C1 segment of cervical spinal cord (tissue), 14 donors: ENCODE data around the gene ARPC5.
"Not testable (repeated sequence)": the region's sequence is repeated elsewhere in the genome, so short reads cannot be mapped to it uniquely, and the experiment has no call there.

Experiments used
- DNase-seq, 14 donors: peaks; one replicate each; lab custom pipeline; 2025; lab: John Stamatoyannopoulos, UW

The ARPC5 gene

GRCh38 chr1:183635606-183636333 lies at the start of gene ARPC5:
TSS of gene ARPC5 (minus strand) at chr1:183635783. CDS start at chr1:183635659, 124 bp downstream.
- peak; percentile 90 to 99 (median 96) for DNase-seq

DNA sequence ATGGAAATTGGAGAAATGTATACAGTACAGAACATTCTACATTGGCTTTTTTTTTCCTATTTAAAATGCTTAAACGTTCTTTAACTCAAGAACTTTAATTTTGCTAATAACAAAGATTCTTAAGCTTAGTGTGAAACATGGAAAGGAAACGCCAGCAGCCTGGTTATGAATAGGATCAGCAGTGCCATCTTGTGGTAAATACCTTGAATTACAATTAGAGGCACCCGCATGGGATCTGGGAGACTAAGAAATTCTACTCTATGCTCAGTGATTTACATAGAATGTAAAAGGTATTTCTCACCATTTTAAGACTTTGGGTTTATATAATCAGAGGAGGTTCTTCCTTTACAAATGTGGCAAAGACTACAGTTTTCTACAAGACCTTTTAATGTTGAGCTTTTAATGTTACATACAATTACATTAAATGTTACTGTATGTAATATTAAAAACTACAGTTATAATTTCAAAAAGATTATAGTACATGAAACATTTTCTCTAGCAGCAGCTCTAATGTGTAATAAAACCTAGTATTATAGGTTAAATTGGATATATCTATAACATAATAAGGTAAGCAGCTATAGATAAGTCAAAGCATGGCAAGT lies 49.6 kb upstream of the ARPC5 start:
- peak in 1 of 14 donors; percentile 3 for DNase-seq

DNA sequence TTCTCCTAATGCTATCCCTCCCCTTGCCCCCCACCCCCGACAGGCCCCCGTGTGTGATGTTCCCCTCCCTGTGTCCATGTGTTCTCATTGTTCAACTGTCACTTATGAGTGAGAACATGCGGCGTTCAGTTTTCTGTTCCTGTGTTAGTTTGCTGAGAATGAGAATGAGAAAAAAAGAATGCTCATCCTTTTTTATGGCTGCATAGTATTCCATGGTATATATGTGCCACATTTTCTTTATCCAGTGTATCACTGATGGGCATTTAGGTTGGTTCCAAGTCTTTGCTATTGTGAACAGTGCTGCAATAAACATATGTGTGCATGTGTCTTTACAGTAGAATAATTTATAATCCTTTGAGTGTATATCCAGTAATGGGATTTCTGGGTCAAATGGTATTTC lies 43.8 kb upstream of the ARPC5 start:
- not testable (repeated sequence) for DNase-seq

DNA sequence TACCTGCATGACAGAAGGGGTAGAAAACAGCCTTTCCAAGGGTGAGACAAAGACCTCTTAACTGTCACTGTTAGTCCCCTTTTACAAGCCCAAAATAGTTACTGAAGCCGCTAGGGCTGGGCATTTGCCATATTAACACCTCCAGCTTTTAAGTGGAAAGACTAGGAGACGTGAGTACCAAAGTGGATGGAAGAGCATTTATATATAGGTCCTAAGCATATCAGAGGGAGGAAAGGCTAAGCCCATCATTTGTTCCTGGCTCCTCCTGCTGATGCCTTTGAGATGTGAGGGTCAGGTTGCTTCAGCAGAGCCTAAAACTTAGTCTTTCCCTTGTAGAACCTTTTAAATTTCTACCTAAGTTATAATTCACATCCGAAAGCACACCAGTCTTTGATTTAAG lies 43.2 kb upstream of the ARPC5 start:
- no peak for DNase-seq

DNA sequence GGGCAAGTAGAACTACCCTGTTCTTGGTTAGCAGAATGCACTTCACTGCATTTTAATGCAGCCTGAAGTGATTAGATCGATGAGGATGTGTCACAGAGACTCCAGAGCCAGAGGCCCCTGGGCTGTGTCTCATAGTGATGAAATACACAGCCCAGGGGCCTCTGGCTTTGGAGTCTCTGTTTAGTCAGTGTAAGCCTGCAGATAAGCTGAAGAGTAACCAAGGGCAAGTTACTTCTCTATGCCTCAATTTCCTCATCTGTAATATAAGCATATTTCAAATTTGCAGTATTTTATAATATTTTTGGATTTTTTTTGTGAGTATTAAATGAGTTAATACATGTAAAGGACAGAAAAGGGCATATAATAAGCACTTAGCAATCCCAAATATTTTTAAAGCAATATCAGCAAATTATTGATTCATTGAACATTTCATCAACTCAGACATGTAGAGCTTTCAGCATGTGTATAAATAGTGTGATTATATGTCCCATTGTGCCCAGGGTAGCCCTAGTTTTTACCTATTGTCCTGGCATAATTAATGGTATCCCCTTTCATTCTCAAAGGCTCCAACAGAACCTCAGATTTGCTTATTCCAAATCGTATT lies 41.1 kb upstream of the ARPC5 start:
- DNase-seq: no peak

- no peak for DNase-seq
These were observed 40.5 kb upstream of the ARPC5 start for GRCh38 chr1:183675883-183676585.

DNA sequence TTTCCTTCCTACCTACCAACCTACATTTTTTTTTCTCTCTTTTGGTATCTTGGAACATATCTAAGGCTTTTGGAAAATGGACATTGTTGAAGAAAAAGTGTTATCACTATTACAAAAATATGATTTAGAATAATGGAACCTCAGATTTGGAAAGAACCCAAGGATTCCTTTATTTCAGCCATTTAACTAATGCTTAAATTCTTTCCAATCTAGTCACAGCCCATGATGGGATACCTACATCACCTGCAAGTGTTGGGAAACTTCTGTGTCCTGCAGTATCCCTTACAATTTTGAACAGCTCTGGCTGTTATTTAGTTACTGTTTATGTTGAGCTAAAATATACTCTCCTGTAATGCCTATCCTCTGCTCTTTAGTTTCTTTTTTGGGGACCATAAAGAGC lies 39.8 kb upstream of the ARPC5 start:
- DNase-seq: no peak

GRCh38 chr1:183674886-183675285 lies 39.3 kb upstream of the ARPC5 start:
- DNase-seq: no peak

DNA sequence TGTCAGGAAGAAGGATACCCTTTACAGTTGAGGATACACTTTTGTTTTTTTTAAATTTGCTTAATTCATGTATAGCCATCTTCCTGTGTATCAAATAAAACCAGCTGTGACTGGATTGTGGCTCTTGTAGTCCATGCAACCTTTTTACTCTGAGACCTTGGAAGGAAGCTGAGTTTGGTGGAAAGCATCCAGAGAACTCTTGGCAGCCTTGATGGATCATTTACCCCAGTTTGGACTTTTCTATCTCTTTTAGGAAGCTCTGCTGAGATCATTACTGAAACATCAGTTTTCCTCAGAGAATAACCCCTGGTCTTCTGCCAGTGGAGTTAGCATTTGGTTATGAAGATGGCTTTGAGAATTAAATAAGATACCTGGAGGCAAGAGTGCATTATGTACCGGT lies 38.8 kb upstream of the ARPC5 start:
- no peak for DNase-seq

- no peak for DNase-seq
These were observed 38.2 kb upstream of the ARPC5 start for GRCh38 chr1:183673605-183674323.

GRCh38 chr1:183670169-183670568 lies 34.6 kb upstream of the ARPC5 start:
- no peak for DNase-seq

DNA sequence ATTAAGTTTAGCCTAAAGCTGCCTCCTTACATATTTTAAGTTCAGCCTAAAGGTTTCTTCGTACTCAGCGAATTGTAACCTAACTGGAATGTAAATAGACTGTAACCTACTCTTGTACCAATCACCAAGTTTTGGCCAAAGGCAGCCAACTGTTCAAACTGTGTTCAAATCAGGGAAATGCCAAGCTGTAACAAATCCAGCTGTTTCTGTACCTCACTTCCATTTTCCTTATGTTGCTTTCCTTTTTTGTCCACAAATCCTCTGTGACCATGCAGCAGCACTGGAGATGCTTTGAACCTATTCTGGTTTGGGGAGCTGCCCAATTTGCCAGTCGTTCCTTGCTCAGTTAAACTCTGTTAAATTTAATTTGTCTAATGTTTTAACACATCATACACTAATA lies 20.8 kb upstream of the ARPC5 start:
- no peak for DNase-seq

DNA sequence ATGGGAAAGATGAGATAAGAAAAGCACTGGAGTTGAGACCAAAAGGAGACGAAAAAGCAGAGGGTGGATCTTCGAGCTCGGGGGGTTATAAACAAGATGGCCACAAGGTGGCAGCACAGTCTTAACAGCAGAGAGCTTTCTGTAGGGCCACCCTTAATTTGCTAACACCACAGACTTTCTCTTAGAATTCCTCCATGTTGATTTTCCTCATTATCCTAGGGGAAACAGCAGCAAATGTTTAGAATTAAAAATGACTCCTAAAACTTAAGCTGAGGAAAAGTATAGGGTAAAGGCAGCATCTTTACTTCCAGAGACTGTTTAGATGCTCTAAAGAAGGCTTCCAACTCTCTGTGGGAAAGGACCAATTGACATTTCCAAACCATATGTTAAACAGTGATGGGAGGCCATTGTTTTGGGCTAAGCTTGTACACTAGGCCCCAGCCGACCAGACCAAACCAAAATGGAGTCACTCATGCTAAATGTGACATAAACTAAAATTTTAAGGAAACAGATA lies 20.0 kb upstream of the ARPC5 start:
- DNase-seq: peak in 12 of 14 donors; percentile 15 to 70 (median 54)

DNA sequence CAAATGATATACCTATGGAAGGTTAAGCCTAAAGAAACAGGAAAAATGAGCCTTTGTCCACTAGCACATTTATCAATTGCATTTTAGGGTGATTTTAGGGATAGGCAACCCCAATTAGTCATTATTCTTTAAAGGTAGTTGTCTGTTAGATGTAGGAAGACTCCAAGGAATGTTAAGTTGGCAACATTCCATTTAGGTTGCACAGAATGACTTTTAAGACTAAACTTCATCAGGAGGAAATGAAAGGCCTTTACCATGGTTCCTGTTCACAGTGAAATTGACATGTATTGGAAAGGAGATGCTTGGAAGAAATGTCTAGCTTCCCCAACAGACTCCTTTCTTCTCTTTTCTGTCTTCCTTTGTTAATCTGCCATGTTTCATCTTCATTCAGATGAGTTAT lies 19.1 kb upstream of the ARPC5 start:
- no peak for DNase-seq

GRCh38 chr1:183653876-183654451 lies 18.4 kb upstream of the ARPC5 start:
- peak in 1 of 14 donors; percentile 37 for DNase-seq

GRCh38 chr1:183653462-183653794 lies 17.8 kb upstream of the ARPC5 start:
- DNase-seq: no peak

GRCh38 chr1:183652547-183653461 lies 17.2 kb upstream of the ARPC5 start, which contains the start of gene APOBEC4:
TSS of gene APOBEC4 (minus strand) at chr1:183653316. CDS start at chr1:183648781, 4,535 bp downstream.
- DNase-seq: peak in 1 of 14 donors; percentile 63

DNA sequence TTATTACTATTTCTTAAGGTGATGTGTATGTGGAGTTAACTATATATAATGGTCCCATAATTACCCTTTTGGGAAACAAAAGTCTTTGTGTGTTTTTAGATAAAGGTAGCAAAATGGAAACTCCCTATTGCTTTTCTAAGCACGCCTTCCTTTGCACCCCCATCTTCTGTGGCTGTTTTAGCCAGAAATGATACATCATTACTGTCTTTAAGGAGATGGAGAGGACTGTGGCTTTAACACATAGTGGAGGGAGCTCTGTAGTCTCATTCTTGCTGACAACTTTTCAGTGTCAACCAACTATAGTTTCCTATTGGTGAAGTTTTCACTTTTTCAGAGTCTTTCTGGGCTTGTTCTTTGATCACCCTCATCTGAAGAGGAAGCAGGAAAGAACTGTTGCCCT lies 16.5 kb upstream of the ARPC5 start:
- DNase-seq: no peak

- DNase-seq: no peak
These were observed 16.0 kb upstream of the ARPC5 start for GRCh38 chr1:183651612-183652011.

GRCh38 chr1:183648042-183648441 lies 12.5 kb upstream of the ARPC5 start:
- peak in 1 of 14 donors; percentile 55 for DNase-seq
